ENCODE results near the gene VAT1L. TPM values are rescaled to one million over a fixed set of nuclear protein-coding genes. Genes with fewer than 3 reads are reported as not detected.

The VAT1L gene
- total RNA-seq, 1 experiment from 2014 or later: not detected

DNA sequence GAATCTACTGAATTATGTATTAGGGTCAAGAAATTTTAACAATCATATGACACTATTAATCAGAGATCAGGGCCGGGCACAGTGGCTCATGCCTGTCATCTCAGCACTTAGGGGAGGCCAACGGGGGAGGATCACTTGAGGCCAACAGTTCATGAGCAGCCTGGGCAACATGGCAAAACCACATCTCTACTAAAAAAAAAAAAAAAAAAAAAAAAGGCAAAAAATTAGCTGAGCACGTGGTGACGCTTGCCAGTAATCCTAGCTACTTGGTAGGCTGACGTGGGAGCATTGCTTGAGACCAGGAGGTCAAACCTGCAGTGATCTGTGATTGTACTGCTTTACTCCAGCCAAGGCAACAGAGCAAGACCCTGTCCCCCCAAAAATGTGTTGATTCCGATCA lies 181.5 kb downstream of the VAT1L start:
- no peak for DNase-seq
- CTCF ChIA-PET: interaction anchor here (0.7 to 1.2 kb wide), 3 partner anchors 15 to 965 kb away, joined by 3 to 6 read pairs (median 4); no protein-coding TSS in a partner anchor
- Mint-ChIP-seq H3K36me3 (ENCODE audit: insufficient read depth, unreplicated experiment) (no peaks in the 10 kb centered on the region), H3K27ac (ENCODE audit: unreplicated experiment) (no peak overlapping the region), H3K4me3 (ENCODE audit: low read depth, unreplicated experiment) (no peak overlapping the region), H3K4me1 (ENCODE audit: low read depth, unreplicated experiment) (no peaks in the 10 kb centered on the region), H3K9me3 (ENCODE audit: low read depth, unreplicated experiment) (no peaks in the 10 kb centered on the region), H3K27me3 (ENCODE audit: unreplicated experiment) (peaks cover 43% of the 10 kb centered on the region)
- TF ChIP-seq, protein P1, sequence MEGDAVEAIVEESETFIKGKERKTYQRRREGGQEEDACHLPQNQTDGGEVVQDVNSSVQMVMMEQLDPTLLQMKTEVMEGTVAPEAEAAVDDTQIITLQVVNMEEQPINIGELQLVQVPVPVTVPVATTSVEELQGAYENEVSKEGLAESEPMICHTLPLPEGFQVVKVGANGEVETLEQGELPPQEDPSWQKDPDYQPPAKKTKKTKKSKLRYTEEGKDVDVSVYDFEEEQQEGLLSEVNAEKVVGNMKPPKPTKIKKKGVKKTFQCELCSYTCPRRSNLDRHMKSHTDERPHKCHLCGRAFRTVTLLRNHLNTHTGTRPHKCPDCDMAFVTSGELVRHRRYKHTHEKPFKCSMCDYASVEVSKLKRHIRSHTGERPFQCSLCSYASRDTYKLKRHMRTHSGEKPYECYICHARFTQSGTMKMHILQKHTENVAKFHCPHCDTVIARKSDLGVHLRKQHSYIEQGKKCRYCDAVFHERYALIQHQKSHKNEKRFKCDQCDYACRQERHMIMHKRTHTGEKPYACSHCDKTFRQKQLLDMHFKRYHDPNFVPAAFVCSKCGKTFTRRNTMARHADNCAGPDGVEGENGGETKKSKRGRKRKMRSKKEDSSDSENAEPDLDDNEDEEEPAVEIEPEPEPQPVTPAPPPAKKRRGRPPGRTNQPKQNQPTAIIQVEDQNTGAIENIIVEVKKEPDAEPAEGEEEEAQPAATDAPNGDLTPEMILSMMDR (IDR thresholded peaks at IDR 0.05; ENCODE audit: unreplicated experiment): no peak
- no TSS peak for BruUV-seq (replicated peaks)
- intact Hi-C loops (cut with micrococcal nuclease; ENCODE audit: unreplicated experiment): loop anchor here (5.0 kb wide), 1 partner anchor 733 kb away; no protein-coding TSS in a partner anchor

DNA sequence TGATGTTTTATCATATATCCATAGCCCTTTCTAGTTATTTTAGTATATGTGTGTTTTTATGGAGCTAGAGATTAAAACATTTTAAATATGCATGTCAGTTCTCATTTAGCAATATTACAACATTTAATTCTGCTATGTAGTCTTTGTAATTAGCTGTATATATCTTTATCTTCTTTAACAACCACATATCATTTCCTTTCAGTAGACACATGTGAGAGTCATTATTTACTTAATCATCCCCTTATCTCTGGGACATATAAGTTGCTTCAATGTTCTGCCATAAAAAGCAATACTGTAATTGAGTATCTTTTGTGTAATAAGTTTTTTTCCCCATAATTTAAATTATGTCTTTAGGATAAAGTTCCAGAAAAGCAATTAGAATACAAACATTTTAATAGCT lies 182.0 kb downstream of the VAT1L start:
- Mint-ChIP-seq H3K9me3 (ENCODE audit: low read depth, unreplicated experiment) (no peaks in the 10 kb centered on the region), H3K36me3 (ENCODE audit: insufficient read depth, unreplicated experiment) (no peaks in the 10 kb centered on the region)
- intact Hi-C loops (cut with micrococcal nuclease; ENCODE audit: unreplicated experiment): loop anchor here (5.0 kb wide), 1 partner anchor 733 kb away; no protein-coding TSS in a partner anchor

DNA sequence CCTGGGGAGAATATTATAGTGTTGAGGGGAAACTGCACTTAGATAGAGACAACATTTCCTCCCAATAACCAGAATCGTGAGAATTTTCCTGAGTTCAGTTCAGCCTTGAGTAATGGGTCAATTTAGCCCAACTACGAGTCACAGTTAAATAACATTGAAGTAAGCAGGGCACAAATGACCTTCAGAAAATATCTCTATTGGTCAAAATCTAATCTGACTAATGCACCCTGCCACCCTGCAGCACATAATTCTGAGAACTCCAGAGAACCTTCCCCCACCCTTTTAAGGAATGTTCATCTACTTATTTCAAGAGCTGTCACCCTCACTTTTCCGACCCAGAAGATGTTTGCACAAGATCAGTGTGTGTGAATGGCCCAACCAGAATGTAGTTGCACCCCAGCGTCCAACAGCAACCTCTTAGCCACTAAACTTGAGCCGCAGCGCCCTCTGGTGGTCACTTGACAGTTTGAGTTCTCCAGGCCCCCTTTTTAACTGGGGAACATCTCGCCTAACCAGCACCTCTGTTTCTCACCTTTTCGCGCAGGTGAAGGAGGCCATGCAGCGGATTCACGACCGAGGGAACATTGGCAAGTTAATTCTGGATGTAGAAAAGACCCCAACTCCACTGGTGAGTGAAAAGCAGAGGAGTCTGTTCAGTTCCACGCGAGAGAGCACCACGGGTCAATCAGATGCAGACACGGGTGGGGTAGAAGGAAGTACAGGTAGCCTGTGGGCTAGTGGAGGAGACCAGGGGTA lies 183.1 kb downstream of the VAT1L start:
- peak; percentile 81 for DNase-seq
- Mint-ChIP-seq H3K4me3 (ENCODE audit: low read depth, unreplicated experiment) (no peak overlapping the region), H3K9me3 (ENCODE audit: low read depth, unreplicated experiment) (no peaks in the 10 kb centered on the region), H3K36me3 (ENCODE audit: insufficient read depth, unreplicated experiment) (no peaks in the 10 kb centered on the region), H3K27me3 (ENCODE audit: unreplicated experiment) (peaks cover 43% of the 10 kb centered on the region), H3K4me1 (ENCODE audit: low read depth, unreplicated experiment) (no peaks in the 10 kb centered on the region), H3K27ac (ENCODE audit: unreplicated experiment) (no peak overlapping the region)
- CTCF ChIA-PET: interaction anchor here (0.6 kb wide), 1 partner anchor 1687 kb away, joined by 3 read pairs; no protein-coding TSS in a partner anchor
- TF ChIP-seq, protein P1 (IDR thresholded peaks at IDR 0.05; ENCODE audit: unreplicated experiment): peak; percentile 74
- intact Hi-C loops (cut with micrococcal nuclease; ENCODE audit: unreplicated experiment): loop anchor here (1.0 to 5.0 kb wide), 3 partner anchors 296 to 734 kb away; no protein-coding TSS in a partner anchor
- no TSS peak for BruUV-seq (replicated peaks)

More for the DNA sequence above, 182.0 kb downstream of the VAT1L start:
- no peaks in the 10 kb centered on the region for H3K4me1 Mint-ChIP-seq (ENCODE audit: low read depth, unreplicated experiment)
- TF ChIP-seq, protein P1 (IDR thresholded peaks at IDR 0.05; ENCODE audit: unreplicated experiment): no peak
- DNase-seq: no peak
- H3K27me3 Mint-ChIP-seq (ENCODE audit: unreplicated experiment): peaks cover 43% of the 10 kb centered on the region
- BruUV-seq (replicated peaks): no TSS peak
- H3K27ac Mint-ChIP-seq (ENCODE audit: unreplicated experiment): no peak overlapping the region
- CTCF ChIA-PET: interaction anchor here (1.2 kb wide), 1 partner anchor 293 kb away, joined by 3 read pairs; no protein-coding TSS in a partner anchor
- no peak overlapping the region for H3K4me3 Mint-ChIP-seq (ENCODE audit: low read depth, unreplicated experiment)

DNA sequence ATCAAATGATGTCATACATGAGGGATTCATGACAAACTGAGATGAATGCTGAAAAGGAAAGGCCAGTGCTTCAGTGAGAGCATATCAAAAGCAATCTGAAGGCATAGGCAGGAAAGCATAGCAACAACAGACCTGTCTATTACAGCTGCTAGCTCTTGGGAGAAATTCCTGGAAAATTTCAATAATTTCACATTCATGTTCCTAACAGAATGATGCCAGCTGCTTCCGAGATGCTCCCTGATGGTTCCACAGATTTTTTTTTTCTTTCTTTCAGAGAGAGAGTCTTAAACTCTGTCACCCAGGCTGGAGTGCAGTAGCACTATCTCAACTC lies 183.7 kb downstream of the VAT1L start:
- intact Hi-C loops (cut with micrococcal nuclease; ENCODE audit: unreplicated experiment): loop anchor here (5.0 kb wide), 1 partner anchor 735 kb away; no protein-coding TSS in a partner anchor
- no TSS peak for BruUV-seq (replicated peaks)
- H3K27ac Mint-ChIP-seq (ENCODE audit: unreplicated experiment): no peak overlapping the region
- H3K9me3 Mint-ChIP-seq (ENCODE audit: low read depth, unreplicated experiment): no peaks in the 10 kb centered on the region
- CTCF ChIA-PET: interaction anchor here (0.6 kb wide), 1 partner anchor 1686 kb away, joined by 3 read pairs; no protein-coding TSS in a partner anchor
- no peaks in the 10 kb centered on the region for H3K36me3 Mint-ChIP-seq (ENCODE audit: insufficient read depth, unreplicated experiment)
- H3K27me3 Mint-ChIP-seq (ENCODE audit: unreplicated experiment): peaks cover 45% of the 10 kb centered on the region
- TF ChIP-seq, protein P1 (IDR thresholded peaks at IDR 0.05; ENCODE audit: unreplicated experiment): no peak
- no peak overlapping the region for H3K4me3 Mint-ChIP-seq (ENCODE audit: low read depth, unreplicated experiment)
- no peak for DNase-seq
- H3K4me1 Mint-ChIP-seq (ENCODE audit: low read depth, unreplicated experiment): no peaks in the 10 kb centered on the region
